22Rv1 (cell line): Measurements from ENCODE around the gene FLNA.

Experiments
- ZFX ChIP-seq: fragments of 450-650 bp; IDR thresholded peaks from 2 replicates; pipeline ENCODE4 v1.6.1; 2017; ENCODE audit warnings: antibody characterized with exemption, borderline replicate concordance
- TF ChIP-seq, protein P1 (sequence below): fragments of 450-650 bp; IDR thresholded peaks from 2 replicates; pipeline ENCODE4 v1.5.1; 2017; ENCODE audit warnings: mild to moderate bottlenecking

DNA sequence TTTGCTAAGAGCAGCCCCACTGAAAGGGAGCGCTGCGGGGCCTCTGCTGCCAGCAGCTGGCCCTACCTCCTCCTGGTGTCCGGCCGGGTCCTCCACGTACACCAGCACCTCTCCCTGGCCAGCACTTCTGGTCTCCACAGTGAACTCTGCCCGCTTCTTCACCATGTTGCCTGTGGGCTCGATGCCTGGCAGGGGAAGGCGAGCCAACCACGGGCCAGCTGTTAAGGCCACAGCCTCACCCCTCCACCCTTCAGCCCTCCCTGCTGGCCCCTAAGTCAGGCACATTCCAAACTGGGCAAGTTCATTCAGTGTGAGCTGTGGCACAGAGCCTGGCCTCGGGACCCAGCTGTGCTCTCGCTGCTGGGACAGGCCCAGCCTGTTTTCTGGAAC, 7.8 kb downstream of the FLNA start:
- TF ChIP-seq, protein P1, sequence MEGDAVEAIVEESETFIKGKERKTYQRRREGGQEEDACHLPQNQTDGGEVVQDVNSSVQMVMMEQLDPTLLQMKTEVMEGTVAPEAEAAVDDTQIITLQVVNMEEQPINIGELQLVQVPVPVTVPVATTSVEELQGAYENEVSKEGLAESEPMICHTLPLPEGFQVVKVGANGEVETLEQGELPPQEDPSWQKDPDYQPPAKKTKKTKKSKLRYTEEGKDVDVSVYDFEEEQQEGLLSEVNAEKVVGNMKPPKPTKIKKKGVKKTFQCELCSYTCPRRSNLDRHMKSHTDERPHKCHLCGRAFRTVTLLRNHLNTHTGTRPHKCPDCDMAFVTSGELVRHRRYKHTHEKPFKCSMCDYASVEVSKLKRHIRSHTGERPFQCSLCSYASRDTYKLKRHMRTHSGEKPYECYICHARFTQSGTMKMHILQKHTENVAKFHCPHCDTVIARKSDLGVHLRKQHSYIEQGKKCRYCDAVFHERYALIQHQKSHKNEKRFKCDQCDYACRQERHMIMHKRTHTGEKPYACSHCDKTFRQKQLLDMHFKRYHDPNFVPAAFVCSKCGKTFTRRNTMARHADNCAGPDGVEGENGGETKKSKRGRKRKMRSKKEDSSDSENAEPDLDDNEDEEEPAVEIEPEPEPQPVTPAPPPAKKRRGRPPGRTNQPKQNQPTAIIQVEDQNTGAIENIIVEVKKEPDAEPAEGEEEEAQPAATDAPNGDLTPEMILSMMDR: no peak
- TF ChIP-seq ZFX: no peak
